ENCODE measurements around the gene ECD.

Gene ECD

GRCh38 chr10:73096449-73097304 lies 71.1 kb downstream of the ECD start, which contains the start of gene P4HA1:
Gene P4HA1, minus strand, starts transcription at chr10:73096866. Its CDS starts 21,983 bp downstream, at chr10:73074883.
- DNase-seq (ENCODE audit: low read depth): peak; percentile 96

DNA sequence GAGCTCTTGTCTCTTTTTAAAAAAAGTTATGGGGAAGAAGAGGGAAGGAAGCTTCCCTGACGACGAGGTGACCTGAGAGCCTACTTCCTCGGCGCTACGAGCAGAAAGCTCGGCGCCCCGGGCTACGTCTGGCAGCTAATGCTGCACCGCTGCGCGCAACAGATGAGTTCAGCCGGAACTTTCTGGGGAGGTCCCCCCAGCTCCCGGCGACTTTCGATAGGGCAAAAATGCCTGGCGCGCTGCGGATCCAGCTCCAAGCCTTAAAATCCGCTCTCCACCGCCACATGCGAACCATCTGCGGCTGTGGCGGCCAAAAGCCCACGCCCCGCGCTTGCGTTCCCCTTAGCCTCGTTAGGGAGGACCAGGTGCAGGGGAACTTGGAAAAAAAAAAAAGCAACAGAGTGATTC lies 71.8 kb downstream of the ECD start:
- peak; percentile 55 for DNase-seq (ENCODE audit: low read depth)

- no peak for DNase-seq (ENCODE audit: low read depth)
These were observed 72.3 kb downstream of the ECD start for GRCh38 chr10:73095481-73096021.

DNA sequence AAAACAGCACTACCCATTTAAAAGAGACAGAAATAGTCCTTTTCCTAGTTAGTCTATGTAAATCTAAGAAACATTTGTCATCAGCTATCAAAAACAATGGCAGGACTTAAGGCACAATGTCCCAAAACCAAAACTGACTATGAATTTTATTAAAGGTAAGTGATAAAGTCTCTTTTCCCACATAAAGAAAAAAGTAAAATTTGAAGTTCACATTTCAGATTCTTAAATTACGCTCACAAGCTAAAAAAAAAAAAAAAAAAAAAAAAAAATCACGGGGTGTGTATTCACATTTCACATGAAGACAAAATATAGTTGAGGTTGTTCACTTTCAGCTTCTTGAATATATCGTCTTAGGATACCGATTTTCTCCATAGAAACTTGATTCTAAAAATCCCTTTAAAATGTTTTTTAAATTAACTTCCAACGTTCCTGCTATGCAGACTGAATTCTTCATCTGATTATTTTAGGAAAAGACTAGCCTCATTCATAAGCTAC lies 72.8 kb downstream of the ECD start:
- DNase-seq (ENCODE audit: low read depth): no peak

- no peak for DNase-seq (ENCODE audit: low read depth)
These were observed 73.6 kb downstream of the ECD start for GRCh38 chr10:73093922-73094850.

DNA sequence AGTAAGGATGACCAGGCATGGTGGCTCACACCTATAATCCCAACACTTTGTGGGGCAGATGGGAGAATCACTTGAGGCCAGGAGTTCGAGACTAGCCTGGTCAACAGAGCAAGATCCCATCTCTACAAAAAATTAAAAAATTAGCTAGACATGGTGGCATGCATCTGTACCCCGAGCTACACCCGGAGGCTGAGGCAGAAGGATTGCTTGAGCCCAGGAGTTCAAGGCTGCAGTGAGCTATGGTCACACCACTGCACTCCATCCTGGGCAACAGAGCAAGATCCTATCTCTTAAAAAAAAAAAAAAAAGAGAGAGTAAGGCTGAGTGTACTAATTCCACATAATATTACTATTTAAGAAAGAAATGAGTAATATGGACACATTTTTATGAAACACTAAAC lies 75.0 kb downstream of the ECD start:
- no peak for DNase-seq (ENCODE audit: low read depth)

DNA sequence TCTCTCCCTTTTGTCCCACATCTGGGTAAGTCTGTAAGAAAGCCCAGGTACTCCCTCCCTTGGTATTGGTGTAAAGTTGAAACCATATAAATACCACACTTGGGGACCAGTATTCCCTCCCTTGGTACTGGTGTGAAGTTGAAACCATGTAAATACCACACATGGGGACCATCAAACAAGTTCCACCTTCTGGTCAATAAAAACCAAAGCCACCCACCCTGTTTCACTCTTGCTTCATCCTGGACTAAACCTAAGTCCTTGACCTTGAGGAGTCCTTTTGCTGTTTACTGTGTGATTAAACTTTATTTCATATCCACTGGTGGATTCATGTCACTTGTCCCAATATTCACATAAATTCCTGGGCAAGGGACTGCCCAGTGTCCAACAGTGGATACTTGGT lies 79.5 kb downstream of the ECD start:
- no peak for DNase-seq (ENCODE audit: low read depth)

DNA sequence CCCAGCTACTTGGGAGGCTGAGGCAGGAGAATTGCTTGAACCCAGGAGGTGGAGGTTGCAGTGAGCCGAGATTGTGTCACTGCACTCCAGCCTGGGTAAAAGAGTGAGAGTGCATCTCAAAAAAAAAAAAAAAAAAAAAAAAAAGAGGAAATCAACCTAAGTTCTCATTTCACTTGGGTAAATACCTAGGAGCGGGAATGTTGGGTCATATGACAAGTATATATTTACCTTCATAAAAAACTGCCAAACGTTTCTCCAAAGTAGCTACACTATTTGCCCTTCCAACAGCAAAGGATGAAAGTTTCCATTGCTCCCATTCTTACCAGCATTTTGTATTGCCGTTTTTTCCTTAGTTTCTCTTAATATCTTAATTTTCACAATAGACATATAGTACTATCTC lies 81.0 kb downstream of the ECD start:
- no peak for DNase-seq (ENCODE audit: low read depth)

GRCh38 chr10:73084209-73084608 lies 83.6 kb downstream of the ECD start:
- no peak for DNase-seq (ENCODE audit: low read depth)

All from activated T-cell treated with anti-CD3 and anti-CD28 coated beads for 1 hour (primary cell).